Measurements from ENCODE around the gene ANKHD1.
"Not testable (repeated sequence)": the region's sequence is repeated elsewhere in the genome, so short reads cannot be mapped to it uniquely, and the experiment has no call there.

Gene ANKHD1

GRCh38 chr5:140480310-140481014 lies 78.8 kb downstream of the ANKHD1 start:
- Histone ChIP-seq H3K27ac (ENCODE audit: poor library complexity, severe bottlenecking) (no peak overlapping the region), H3K4me3 (ENCODE audit: severe bottlenecking) (no peak overlapping the region), H3K27me3 (ENCODE audit: insufficient read depth, poor library complexity, severe bottlenecking) (no peaks in the 10 kb centered on the region), H3K36me3 (ENCODE audit: low read depth) (peaks cover 76% of the 10 kb centered on the region), H3K4me1 (ENCODE audit: insufficient read depth, poor library complexity, severe bottlenecking) (peaks cover 10% of the 10 kb centered on the region), H3K9me3 (ENCODE audit: severe bottlenecking) (no peaks in the 10 kb centered on the region)
- DNase-seq (ENCODE audit: low spot score) (no peak), ATAC-seq (ENCODE audit: low read depth) (no peak)
- TF ChIP-seq CTCF (IDR thresholded peaks at IDR 0.05; ENCODE audit: poor library complexity, severe bottlenecking) = no peak

DNA sequence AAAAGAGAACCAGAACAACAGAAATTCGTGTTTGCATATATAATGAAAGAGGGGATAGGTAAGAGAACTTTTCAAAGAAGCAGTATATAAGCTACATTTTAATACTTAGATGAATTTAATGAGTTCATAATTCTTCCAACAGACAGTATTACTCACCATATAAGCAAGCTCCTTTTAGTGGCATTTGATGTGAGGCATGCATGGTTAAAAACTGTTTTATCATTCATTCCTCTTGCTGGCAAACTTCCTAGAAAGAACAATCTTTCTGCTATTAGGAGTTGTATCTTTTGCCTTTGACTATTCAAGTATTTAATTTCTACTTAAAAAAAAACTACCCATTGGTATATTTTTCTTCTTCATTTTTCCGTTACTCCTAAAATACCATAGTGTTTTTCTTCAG lies 80.1 kb downstream of the ANKHD1 start:
- Histone ChIP-seq H3K27me3 (ENCODE audit: insufficient read depth, poor library complexity, severe bottlenecking) (no peaks in the 10 kb centered on the region), H3K4me3 (ENCODE audit: severe bottlenecking) (no peak overlapping the region), H3K27ac (ENCODE audit: poor library complexity, severe bottlenecking) (no peak overlapping the region), H3K9me3 (ENCODE audit: severe bottlenecking) (no peaks in the 10 kb centered on the region), H3K36me3 (ENCODE audit: low read depth) (peaks cover 76% of the 10 kb centered on the region), H3K4me1 (ENCODE audit: insufficient read depth, poor library complexity, severe bottlenecking) (peaks cover 10% of the 10 kb centered on the region)
- DNase-seq (ENCODE audit: low spot score) (no peak), ATAC-seq (ENCODE audit: low read depth) (no peak)
- TF ChIP-seq CTCF (IDR thresholded peaks at IDR 0.05; ENCODE audit: poor library complexity, severe bottlenecking) = no peak

GRCh38 chr5:140483055-140483454 lies 81.4 kb downstream of the ANKHD1 start:
- Histone ChIP-seq H3K27me3 (ENCODE audit: insufficient read depth, poor library complexity, severe bottlenecking) (no peaks in the 10 kb centered on the region), H3K4me1 (ENCODE audit: insufficient read depth, poor library complexity, severe bottlenecking) (peaks cover 21% of the 10 kb centered on the region), H3K4me3 (ENCODE audit: severe bottlenecking) (no peak overlapping the region), H3K36me3 (ENCODE audit: low read depth) (peaks cover 76% of the 10 kb centered on the region), H3K9me3 (ENCODE audit: severe bottlenecking) (no peaks in the 10 kb centered on the region), H3K27ac (ENCODE audit: poor library complexity, severe bottlenecking) (no peak overlapping the region)
- ATAC-seq (ENCODE audit: low read depth) (no peak), DNase-seq (ENCODE audit: low spot score) (no peak)
- no peak for TF ChIP-seq CTCF (IDR thresholded peaks at IDR 0.05; ENCODE audit: poor library complexity, severe bottlenecking)

DNA sequence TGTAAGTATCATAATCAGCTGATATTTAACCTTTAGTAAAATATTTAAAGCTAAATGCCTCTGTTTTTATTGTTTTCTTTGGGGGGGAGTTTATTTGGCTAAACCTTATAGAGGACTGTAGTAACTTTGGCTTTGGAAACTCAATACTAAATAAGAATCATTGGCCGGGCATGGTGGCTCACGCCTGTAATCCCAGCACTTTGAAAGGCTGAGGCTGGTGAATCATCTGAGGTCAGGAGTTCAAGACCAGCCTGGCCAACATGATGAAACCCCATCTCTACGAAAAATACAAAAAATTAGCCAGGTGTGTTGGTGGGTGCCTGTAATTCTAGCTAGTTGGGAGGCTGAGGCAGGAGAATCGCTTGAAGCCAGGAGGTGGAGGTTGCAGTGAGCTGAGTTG lies 86.5 kb downstream of the ANKHD1 start:
- H3K27ac ChIP-seq (ENCODE audit: poor library complexity, severe bottlenecking); DNase-seq (ENCODE audit: low spot score): not testable (repeated sequence)

DNA sequence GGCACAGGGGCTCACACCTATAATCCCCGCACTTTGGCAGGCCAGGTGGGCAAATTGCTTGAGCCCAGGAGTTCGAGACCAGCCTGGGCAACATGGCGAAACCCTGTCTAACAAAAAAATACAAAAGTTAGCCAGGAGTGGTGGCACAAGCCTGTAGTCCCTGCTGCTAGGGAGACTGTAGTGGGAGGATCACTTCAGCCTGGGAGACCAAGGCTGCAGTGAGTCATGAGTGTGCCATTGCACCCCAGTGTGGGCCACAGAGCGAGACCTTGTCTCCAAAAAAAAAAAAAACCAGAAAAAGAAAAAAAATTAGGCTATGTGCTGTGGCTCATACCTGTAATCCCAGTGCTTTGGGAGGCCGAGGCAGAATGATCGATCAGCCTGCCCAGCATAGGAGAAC lies 87.3 kb downstream of the ANKHD1 start:
- ATAC-seq (ENCODE audit: low read depth) = no peak
- H3K27me3 ChIP-seq (ENCODE audit: insufficient read depth, poor library complexity, severe bottlenecking) = no peaks in the 10 kb centered on the region

More for the DNA sequence above, 86.5 kb downstream of the ANKHD1 start:
- H3K36me3 ChIP-seq (ENCODE audit: low read depth) = peaks cover 83% of the 10 kb centered on the region
- not testable (repeated sequence) for H3K27me3 ChIP-seq (ENCODE audit: insufficient read depth, poor library complexity, severe bottlenecking); ATAC-seq (ENCODE audit: low read depth); H3K4me3 ChIP-seq (ENCODE audit: severe bottlenecking); H3K9me3 ChIP-seq (ENCODE audit: severe bottlenecking)
- peaks cover 12% of the 10 kb centered on the region for H3K4me1 ChIP-seq (ENCODE audit: insufficient read depth, poor library complexity, severe bottlenecking)

More for the DNA sequence above, 87.3 kb downstream of the ANKHD1 start:
- Histone ChIP-seq H3K4me3 (ENCODE audit: severe bottlenecking) (no peak overlapping the region), H3K27ac (ENCODE audit: poor library complexity, severe bottlenecking) (no peak overlapping the region), H3K9me3 (ENCODE audit: severe bottlenecking) (no peaks in the 10 kb centered on the region), H3K4me1 (ENCODE audit: insufficient read depth, poor library complexity, severe bottlenecking) (peaks cover 12% of the 10 kb centered on the region), H3K36me3 (ENCODE audit: low read depth) (peaks cover 85% of the 10 kb centered on the region)
- no peak for DNase-seq (ENCODE audit: low spot score)
- TF ChIP-seq CTCF (IDR thresholded peaks at IDR 0.05; ENCODE audit: poor library complexity, severe bottlenecking) = no peak
